HCT116 (cell line): ENCODE data around the gene CRY2. TPM values are rescaled to one million over a fixed set of nuclear protein-coding genes. Genes with fewer than 3 reads are reported as not detected.

Experiments
- ATAC-seq: fragments of 200-7000 bp; cut with Tn5 transposase; 2 replicates; pipeline ENCODE4 v1.9.1; 2020; ENCODE audit warnings: mild to moderate bottlenecking, moderate library complexity
- BruUV-seq: library from RNA; stranded (reverse); fragments of 400-500 nt; replicated peaks from 2 replicates; lab custom pipeline; 2021; lab: Mats Ljungman, UMichigan
- CTCF ChIA-PET: fragments of 300-600 bp; sonication (Branson Sonifier 250); formaldehyde crosslinking; loops from one replicate; lab custom pipeline; 2021; ENCODE audit warnings: antibody characterized with exemption; lab: Charles Lee
- POLR2A ChIA-PET: fragments of 300-600, 350-600 bp; sonication (Branson Sonifier 250); formaldehyde crosslinking; loops from one replicate; lab custom pipeline; 2021; ENCODE audit warnings: antibody characterized with exemption; lab: Charles Lee
- RAD21 ChIA-PET, 2 experiments: fragments of 300-600 bp; sonication (Branson Sonifier 250); formaldehyde crosslinking; loops; one replicate each; lab custom pipeline; 2023; ENCODE audit warnings: low total read pairs in 2 of 2; ENCODE audit not compliant: uncharacterized antibody in 2 of 2, unreplicated experiment in 2 of 2, low non-redundant PET in 1 of 2; lab: Charles Lee
- DNase-seq: peaks from one replicate; pipeline ENCODE4 v3.0.0-alpha.2; 2010; ENCODE audit warnings: low read depth, low spot score
- H2AFZ ChIP-seq: fragments of 200-600 bp; shearing (Covaris generic), sonication (generic); 2 replicates; pipeline ENCODE4 v1.6.1; 2017; ENCODE audit warnings: low read depth, mixed run types, mixed read lengths, antibody characterized with exemption, low read length; ENCODE audit not compliant: poor library complexity, severe bottlenecking
- H3K27ac ChIP-seq: 2 replicates; pipeline ENCODE4 v1.5.1; 2012; ENCODE audit warnings: low read depth, low read length
- H3K27me3 ChIP-seq: fragments of 200-600 bp; sonication (generic); 2 replicates; pipeline ENCODE4 v1.6.1; 2016; ENCODE audit warnings: mixed run types, low read length, mixed read lengths; ENCODE audit not compliant: insufficient read depth
- H3K36me3 ChIP-seq, 2 experiments: fragments of 200-500 bp in 1 of 2; fragments of 200-600 bp in 1 of 2; sonication (Bioruptor generic) in 1 of 2; sonication (generic) in 1 of 2; 2 replicates each; pipeline versions ENCODE4 v1.5.1 to v1.6.1; 2014 to 2016; ENCODE audit warnings: low read length in 2 of 2, inconsistent platforms in 1 of 2, mixed read lengths in 1 of 2, mixed run types in 1 of 2; ENCODE audit not compliant: insufficient read depth in 2 of 2, control insufficient read depth in 1 of 2
- H3K4me1 ChIP-seq, 2 experiments: fragments of 200-600 bp in 1 of 2; sonication (generic) in 1 of 2; 2 replicates each; pipeline versions ENCODE4 v1.5.1 to v1.6.1; 2012 to 2017; ENCODE audit warnings: low read length in 2 of 2, inconsistent platforms in 1 of 2, mild to moderate bottlenecking in 1 of 2, mixed read lengths in 1 of 2, mixed run types in 1 of 2, moderate library complexity in 1 of 2; ENCODE audit not compliant: insufficient read depth in 2 of 2, control insufficient read depth in 1 of 2
- H3K4me2 ChIP-seq: fragments of 200-600 bp; sonication (generic); 2 replicates; pipeline ENCODE4 v1.6.1; 2017; ENCODE audit warnings: mixed run types, low read length, mixed read lengths
- H3K4me3 ChIP-seq, 2 experiments: fragments of 200-600 bp in 1 of 2; sonication (generic) in 1 of 2; replicated peaks in 1 of 2; 2 replicates each; pipeline ENCODE4 v1.5.1; 2011 to 2016; ENCODE audit warnings: low read length in 2 of 2, control low read depth in 1 of 2, low read depth in 1 of 2, mild to moderate bottlenecking in 1 of 2, mixed read lengths in 1 of 2, mixed run types in 1 of 2
- H3K79me2 ChIP-seq: fragments of 200-600 bp; sonication (generic); 2 replicates; pipeline ENCODE4 v1.6.1; 2017; ENCODE audit warnings: mild to moderate bottlenecking, mixed run types, low read length, moderate library complexity, mixed read lengths; ENCODE audit not compliant: insufficient read depth
- H3K9ac ChIP-seq: fragments of 200-600 bp; sonication (generic); 2 replicates; pipeline ENCODE4 v1.6.1; 2016; ENCODE audit warnings: low read length, mixed read lengths
- H3K9me2 ChIP-seq: fragments of 200-600 bp; sonication (generic), shearing (Covaris generic); 2 replicates; pipeline ENCODE4 v1.6.1; 2017; ENCODE audit warnings: mixed run types, mild to moderate bottlenecking, moderate library complexity; ENCODE audit not compliant: insufficient read depth
- H3K9me3 ChIP-seq, 2 experiments: fragments of 200-500 bp in 1 of 2; fragments of 200-600 bp in 1 of 2; sonication (Bioruptor generic) in 1 of 2; sonication (generic) in 1 of 2; 2 replicates each; pipeline ENCODE4 v1.6.1; 2014 to 2017; ENCODE audit warnings: low read length in 2 of 2, mixed read lengths in 2 of 2, inconsistent platforms in 1 of 2, low read depth in 1 of 2, mild to moderate bottlenecking in 1 of 2, mixed run types in 1 of 2, moderate library complexity in 1 of 2; ENCODE audit not compliant: control insufficient read depth in 1 of 2, insufficient read depth in 1 of 2
- H4K20me1 ChIP-seq: fragments of 200-600 bp; sonication (generic), shearing (Covaris generic); 2 replicates; pipeline ENCODE4 v1.6.1; 2017; ENCODE audit warnings: mixed run types, mild to moderate bottlenecking, moderate library complexity; ENCODE audit not compliant: insufficient read depth
- ATF3 ChIP-seq: IDR thresholded peaks from 2 replicates; pipeline ENCODE4 v1.6.1; 2012
- CTCF ChIP-seq, 3 experiments: fragments of 200-600 bp in 1 of 3; sonication (generic) in 1 of 3; IDR thresholded peaks in 2 of 3; conservative IDR thresholded peaks in 1 of 3; 2 replicates each; pipeline ENCODE4 v1.5.1; 2012 to 2017; ENCODE audit warnings: low read depth in 2 of 3, low read length in 2 of 3, antibody characterized with exemption in 1 of 3, borderline replicate concordance in 1 of 3, control low read depth in 1 of 3, mild to moderate bottlenecking in 1 of 3, mixed read lengths in 1 of 3, mixed run types in 1 of 3, moderate library complexity in 1 of 3; ENCODE audit not compliant: insufficient read depth in 1 of 3
- ELF1 ChIP-seq: IDR thresholded peaks from 2 replicates; pipeline ENCODE4 v1.6.1; 2012; ENCODE audit warnings: low read depth, borderline replicate concordance
- EZH2 ChIP-seq: fragments of 200-600 bp; sonication (generic); IDR thresholded peaks from 2 replicates; pipeline ENCODE4 v1.6.1; 2017; ENCODE audit warnings: antibody characterized with exemption, mixed run types
- EZH2phosphoT487 ChIP-seq: fragments of 200-600 bp; IDR thresholded peaks from 2 replicates; pipeline ENCODE4 v1.6.1; 2018; ENCODE audit warnings: antibody characterized with exemption, borderline replicate concordance
- FOSL1 ChIP-seq: IDR thresholded peaks from 2 replicates; pipeline ENCODE4 v1.6.1; 2012; ENCODE audit warnings: low read depth
- JUND ChIP-seq: IDR thresholded peaks from 2 replicates; pipeline ENCODE4 v1.6.1; 2012
- MAX ChIP-seq: IDR thresholded peaks from 2 replicates; pipeline ENCODE4 v1.6.1; 2012
- POLR2A ChIP-seq: IDR thresholded peaks from 2 replicates; pipeline ENCODE4 v1.7.0; 2011; ENCODE audit warnings: borderline replicate concordance; ENCODE audit not compliant: insufficient read depth, insufficient read length; ENCODE audit errors: extremely low read depth
- POLR2AphosphoS5 ChIP-seq: IDR thresholded peaks from 2 replicates; pipeline ENCODE4 v1.6.1; 2011; ENCODE audit warnings: mild to moderate bottlenecking, low read depth, low read length, moderate library complexity
- RAD21 ChIP-seq: IDR thresholded peaks from 2 replicates; pipeline ENCODE4 v1.6.1; 2012; ENCODE audit warnings: low read depth, mild to moderate bottlenecking
- REST ChIP-seq: IDR thresholded peaks from 2 replicates; pipeline ENCODE4 v1.6.1; 2012; ENCODE audit warnings: low read depth
- SIN3A ChIP-seq: IDR thresholded peaks from 2 replicates; pipeline ENCODE4 v1.6.1; 2012; ENCODE audit warnings: low read depth
- SP1 ChIP-seq: IDR thresholded peaks from 2 replicates; pipeline ENCODE4 v1.6.1; 2012; ENCODE audit warnings: low read depth
- SRF ChIP-seq: IDR thresholded peaks from 2 replicates; pipeline ENCODE4 v1.6.1; 2012; ENCODE audit warnings: low read depth
- TCF7L2 ChIP-seq: IDR thresholded peaks from 2 replicates; pipeline ENCODE4 v1.7.0; 2011; ENCODE audit warnings: borderline replicate concordance, inconsistent platforms; ENCODE audit not compliant: insufficient read depth, insufficient read length; ENCODE audit errors: extremely low read depth
- YY1 ChIP-seq: IDR thresholded peaks from 2 replicates; pipeline ENCODE4 v1.6.1; 2011; ENCODE audit warnings: low read length, low read depth, moderate library complexity, mild to moderate bottlenecking; ENCODE audit not compliant: insufficient replicate concordance; ENCODE audit errors: extremely low read depth
- ZBTB33 ChIP-seq: IDR thresholded peaks from 2 replicates; pipeline ENCODE4 v1.6.1; 2011; ENCODE audit warnings: mild to moderate bottlenecking, low read length, moderate library complexity; ENCODE audit not compliant: insufficient replicate concordance; ENCODE audit errors: extremely low read depth
- ZFX ChIP-seq: fragments of 450-650 bp; IDR thresholded peaks from 2 replicates; pipeline ENCODE4 v1.6.1; 2017
- intact Hi-C: fragments of 100-400 bp; cut with micrococcal nuclease; formaldehyde crosslinking; loops from 2 replicates; pipeline ENCODE4 v1.10.0; 2022
- total RNA-seq: library from RNA; stranded (reverse); gene quantifications from one replicate; pipeline ENCODE4 v1.2.1, GENCODE V29; 2021; ENCODE audit not compliant: unreplicated experiment

CRY2 gene
- total RNA-seq, 1 experiment from 2014 or later: 18.0 TPM

GRCh38 chr11:45834298-45834756 is 12.9 kb upstream of the CRY2 start:
- no peaks in the 10 kb centered on the region for H3K27me3 ChIP-seq
- no peaks in the 10 kb centered on the region for H4K20me1 ChIP-seq
- no peak for ATAC-seq
- ChIA-PET CTCF (interaction anchor here (0.9 to 2.6 kb wide), 3 partner anchors 9 to 172 kb away, joined by 3 to 9 read pairs (median 4); no protein-coding TSS in a partner anchor), POLR2A (no interaction called here), RAD21 (no interaction called here)
- H2AFZ ChIP-seq: no peak overlapping the region
- no peak overlapping the region for H3K4me3 ChIP-seq
- H3K27ac ChIP-seq: no peak overlapping the region
- H3K36me3 ChIP-seq: no peaks in the 10 kb centered on the region
- no peaks in the 10 kb centered on the region for H3K9me2 ChIP-seq
- DNase-seq: no peak
- BruUV-seq: no TSS peak
- H3K9me3 ChIP-seq: no peaks in the 10 kb centered on the region
- no peaks in the 10 kb centered on the region for H3K79me2 ChIP-seq
- H3K9ac ChIP-seq: no peak overlapping the region
- TF ChIP-seq EZH2 (no peak), REST (no peak), ZFX (no peak), ZBTB33 (no peak), ATF3 (no peak), ELF1 (no peak), RAD21 (no peak), FOSL1 (no peak), CTCF (IDR thresholded peaks at IDR 0.05 in 2 of 3, conservative IDR thresholded peaks at IDR 0.05 in 1 of 3; ENCODE audit: borderline replicate concordance in 1 of 3, insufficient read depth in 1 of 3, low read depth in 2 of 3, low read length in 2 of 3) (no peak), MAX (no peak), SP1 (no peak), POLR2A (no peak), SIN3A (no peak), JUND (no peak), POLR2AphosphoS5 (no peak), TCF7L2 (no peak), SRF (no peak), EZH2phosphoT487 (no peak), YY1 (no peak)
- H3K4me2 ChIP-seq: no peak overlapping the region
- intact Hi-C loops: no loop called here
- peaks cover 3 to 4% of the 10 kb centered on the region in 2 experiments; a peak in 2 of 4 replicates for H3K4me1 ChIP-seq
